ENCODE measurements around the gene NUDT13. TPM values are rescaled to one million over a fixed set of nuclear protein-coding genes. Genes with fewer than 3 reads are reported as not detected.

NUDT13 gene
- total and polyA plus RNA-seq, 9 of the 15 experiments (the other 6 are each of a cell fraction or from before 2014, with no cell fraction given) = 4.7 to 11.1 (median 5.6) TPM

DNA sequence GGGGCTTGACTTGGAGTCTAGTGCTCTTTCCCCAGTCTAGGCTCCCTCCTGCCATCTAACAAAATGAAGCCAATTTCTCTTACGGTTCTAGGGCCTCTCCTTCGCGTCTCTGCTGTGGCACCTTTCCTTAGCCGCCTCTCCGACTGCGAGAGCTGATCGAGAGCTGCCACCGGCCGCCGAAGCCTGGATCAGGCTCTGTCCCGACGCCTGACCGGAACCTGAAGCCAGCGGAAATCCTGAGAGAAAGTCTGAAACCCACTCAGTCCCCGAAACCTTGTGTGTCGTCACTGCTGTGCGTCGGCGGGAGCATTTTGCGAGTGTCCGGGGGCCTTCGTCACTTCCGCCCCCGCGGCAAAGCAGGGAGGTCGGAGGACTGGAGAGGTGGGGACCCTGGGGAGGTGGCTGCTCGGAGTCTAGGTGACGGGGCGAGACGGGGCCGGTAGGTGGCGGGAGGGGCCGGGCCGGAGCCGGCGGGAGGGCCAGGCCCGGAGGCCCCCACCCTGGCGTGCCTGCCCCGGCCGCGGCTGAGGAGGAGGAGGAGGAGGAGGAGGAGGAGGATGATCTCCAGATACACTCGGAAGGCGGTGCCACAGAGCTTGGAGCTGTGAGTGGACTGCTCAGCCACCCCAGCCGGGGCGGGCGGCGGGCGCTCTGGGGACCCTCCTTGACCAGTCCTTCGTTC is 57.7 kb downstream of the NUDT13 start, which contains the start of the genes ECD and FAM149B1 (continued):
- TF ChIP-seq, protein P1, sequence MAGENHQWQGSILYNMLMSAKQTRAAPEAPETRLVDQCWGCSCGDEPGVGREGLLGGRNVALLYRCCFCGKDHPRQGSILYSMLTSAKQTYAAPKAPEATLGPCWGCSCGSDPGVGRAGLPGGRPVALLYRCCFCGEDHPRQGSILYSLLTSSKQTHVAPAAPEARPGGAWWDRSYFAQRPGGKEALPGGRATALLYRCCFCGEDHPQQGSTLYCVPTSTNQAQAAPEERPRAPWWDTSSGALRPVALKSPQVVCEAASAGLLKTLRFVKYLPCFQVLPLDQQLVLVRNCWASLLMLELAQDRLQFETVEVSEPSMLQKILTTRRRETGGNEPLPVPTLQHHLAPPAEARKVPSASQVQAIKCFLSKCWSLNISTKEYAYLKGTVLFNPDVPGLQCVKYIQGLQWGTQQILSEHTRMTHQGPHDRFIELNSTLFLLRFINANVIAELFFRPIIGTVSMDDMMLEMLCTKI (IDR thresholded peaks at IDR 0.05; ENCODE audit: partially characterized antibody) = no peak
- TF ChIP-seq STAT5B (CRISPR knock-in tag; IDR thresholded peaks at IDR 0.05) = no peak
- TF ChIP-seq CSDE1 (IDR thresholded peaks at IDR 0.05) = peak in 1 of 2 experiments; percentile 97; a peak in 2 of 4 replicates
- TF ChIP-seq CEBPB (tag; IDR thresholded peaks at IDR 0.05) = no peak
- no peak for TF ChIP-seq ZKSCAN3 (CRISPR knock-in tag; IDR thresholded peaks at IDR 0.05)
- TF ChIP-seq ZKSCAN1 (IDR thresholded peaks at IDR 0.05; ENCODE audit: low read depth, low read length) = peak; percentile 75
- TF ChIP-seq BCOR (IDR thresholded peaks at IDR 0.05) = 0 out of 2 replicates have a peak, but pooled peaks have one; percentile 11
- TF ChIP-seq HIVEP1 (CRISPR knock-in tag; IDR thresholded peaks at IDR 0.05) = no peak
- TF ChIP-seq PYGO2 (tag; IDR thresholded peaks at IDR 0.05) = no peak
- TF ChIP-seq ZNF766 (CRISPR knock-in tag; conservative IDR thresholded peaks at IDR 0.05) = 0 out of 2 replicates have a peak, but pooled peaks have one; percentile 31
- TF ChIP-seq ETV6 (IDR thresholded peaks at IDR 0.05; ENCODE audit: borderline replicate concordance in 1 of 2, low read depth in 2 of 2, low read length in 1 of 2) = no peak
- no peak for TF ChIP-seq ETV6 (CRISPR knock-in tag; IDR thresholded peaks at IDR 0.05; ENCODE audit: borderline replicate concordance)
- no peak for TF ChIP-seq DDX20 (tag; IDR thresholded peaks at IDR 0.05; ENCODE audit: low read depth)
- TF ChIP-seq ZNF184 (CRISPR knock-in tag; IDR thresholded peaks at IDR 0.05) = no peak
- no peak for TF ChIP-seq ZNF445 (CRISPR knock-in tag; IDR thresholded peaks at IDR 0.05; ENCODE audit: low read depth)
- no peak for TF ChIP-seq ZBTB8A (IDR thresholded peaks at IDR 0.05; ENCODE audit: partially characterized antibody)
- no peak for TF ChIP-seq ZNF133 (CRISPR knock-in tag; IDR thresholded peaks at IDR 0.05)
- TF ChIP-seq, protein P2, sequence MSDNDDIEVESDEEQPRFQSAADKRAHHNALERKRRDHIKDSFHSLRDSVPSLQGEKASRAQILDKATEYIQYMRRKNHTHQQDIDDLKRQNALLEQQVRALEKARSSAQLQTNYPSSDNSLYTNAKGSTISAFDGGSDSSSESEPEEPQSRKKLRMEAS (CRISPR knock-in tag; IDR thresholded peaks at IDR 0.05) = no peak
- peak; percentile 75; the same call in 1 of the 2 replicates for TF ChIP-seq NFRKB (IDR thresholded peaks at IDR 0.05; ENCODE audit: low read depth)
- TF ChIP-seq, protein P3, sequence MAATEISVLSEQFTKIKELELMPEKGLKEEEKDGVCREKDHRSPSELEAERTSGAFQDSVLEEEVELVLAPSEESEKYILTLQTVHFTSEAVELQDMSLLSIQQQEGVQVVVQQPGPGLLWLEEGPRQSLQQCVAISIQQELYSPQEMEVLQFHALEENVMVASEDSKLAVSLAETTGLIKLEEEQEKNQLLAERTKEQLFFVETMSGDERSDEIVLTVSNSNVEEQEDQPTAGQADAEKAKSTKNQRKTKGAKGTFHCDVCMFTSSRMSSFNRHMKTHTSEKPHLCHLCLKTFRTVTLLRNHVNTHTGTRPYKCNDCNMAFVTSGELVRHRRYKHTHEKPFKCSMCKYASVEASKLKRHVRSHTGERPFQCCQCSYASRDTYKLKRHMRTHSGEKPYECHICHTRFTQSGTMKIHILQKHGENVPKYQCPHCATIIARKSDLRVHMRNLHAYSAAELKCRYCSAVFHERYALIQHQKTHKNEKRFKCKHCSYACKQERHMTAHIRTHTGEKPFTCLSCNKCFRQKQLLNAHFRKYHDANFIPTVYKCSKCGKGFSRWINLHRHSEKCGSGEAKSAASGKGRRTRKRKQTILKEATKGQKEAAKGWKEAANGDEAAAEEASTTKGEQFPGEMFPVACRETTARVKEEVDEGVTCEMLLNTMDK (IDR thresholded peaks at IDR 0.05; ENCODE audit: borderline replicate concordance, insufficient read depth, low read depth, low read length, poor library complexity, severe bottlenecking) = peak; percentile 75
- TF ChIP-seq CHD1 (IDR thresholded peaks at IDR 0.05; ENCODE audit: low read length) = peak; percentile 66
- TF ChIP-seq TCF7L2 (IDR thresholded peaks at IDR 0.05; ENCODE audit: low read depth, low read length) = no peak
- TF ChIP-seq FOXK1 (CRISPR knock-in tag; IDR thresholded peaks at IDR 0.05; ENCODE audit: borderline replicate concordance) = no peak
- no peak for TF ChIP-seq ZNF75A (CRISPR knock-in tag; IDR thresholded peaks at IDR 0.05)
- TF ChIP-seq CHD4 (IDR thresholded peaks at IDR 0.05; ENCODE audit: insufficient read depth, insufficient replicate concordance, low read depth, low read length, poor library complexity, severe bottlenecking) = no peak
- TF ChIP-seq SMARCA4 (IDR thresholded peaks at IDR 0.05) = no peak
- TF ChIP-seq RHOXF2B (CRISPR knock-in tag; conservative IDR thresholded peaks at IDR 0.05) = no peak
- TF ChIP-seq ZNF165 (CRISPR knock-in tag; IDR thresholded peaks at IDR 0.05; ENCODE audit: borderline replicate concordance) = no peak
- TF ChIP-seq E2F3 (CRISPR knock-in tag; IDR thresholded peaks at IDR 0.05) = no peak

Data from K562 (cell line).